RWPE2 (cell line): Measurements from ENCODE around the gene CLDND1.

Experiments
- ATAC-seq: fragments of 200-7000 bp; cut with Tn5 transposase; 3 replicates; pipeline ENCODE4 v1.9.1; 2021; ENCODE audit warnings: low read depth
- DNase-seq: peaks from one replicate; pipeline ENCODE4 v3.0.0-alpha.2; 2020; ENCODE audit warnings: low spot score
- H3K27ac ChIP-seq: fragments of 450-650 bp; 2 replicates; pipeline ENCODE4 v1.5.1; 2017; ENCODE audit warnings: mild to moderate bottlenecking; ENCODE audit not compliant: poor library complexity, severe bottlenecking
- H3K27me3 ChIP-seq: fragments of 250-450 bp; sonication (Bioruptor Pico); 2 replicates; pipeline ENCODE4 v1.5.1; 2021; ENCODE audit warnings: mild to moderate bottlenecking, moderate library complexity; ENCODE audit not compliant: insufficient read depth, poor library complexity, severe bottlenecking
- H3K36me3 ChIP-seq: fragments of 250-450 bp; sonication (Bioruptor Pico); 2 replicates; pipeline ENCODE4 v1.5.1; 2020; ENCODE audit warnings: low read depth, mild to moderate bottlenecking, moderate library complexity
- H3K4me1 ChIP-seq: fragments of 250-450 bp; sonication (Bioruptor Pico); 2 replicates; pipeline ENCODE4 v1.5.1; 2021; ENCODE audit warnings: mild to moderate bottlenecking, moderate library complexity; ENCODE audit not compliant: insufficient read depth, poor library complexity, severe bottlenecking
- H3K4me3 ChIP-seq: fragments of 250-450 bp; sonication (Bioruptor Pico); 2 replicates; pipeline ENCODE4 v1.5.1; 2021; ENCODE audit warnings: mild to moderate bottlenecking, moderate library complexity; ENCODE audit not compliant: severe bottlenecking
- H3K9me3 ChIP-seq: fragments of 250-450 bp; sonication (Bioruptor Pico); 2 replicates; pipeline ENCODE4 v1.5.1; 2021; ENCODE audit warnings: mild to moderate bottlenecking, moderate library complexity; ENCODE audit not compliant: severe bottlenecking
- CTCF ChIP-seq: fragments of 450-650 bp; IDR thresholded peaks from one replicate; pipeline ENCODE4 v1.5.1; 2017; ENCODE audit warnings: mild to moderate bottlenecking, moderate library complexity; ENCODE audit not compliant: poor library complexity, severe bottlenecking

The CLDND1 gene

GRCh38 chr3:98558100-98558827, 35.6 kb upstream of the CLDND1 start:
- no peak for TF ChIP-seq CTCF
- no peaks in the 10 kb centered on the region for H3K27me3 ChIP-seq
- ATAC-seq, result no peak
- H3K9me3 ChIP-seq, result no peaks in the 10 kb centered on the region
- no peak overlapping the region for H3K4me3 ChIP-seq
- H3K36me3 ChIP-seq, result no peaks in the 10 kb centered on the region
- DNase-seq, result no peak
- no peak overlapping the region for H3K27ac ChIP-seq
- H3K4me1 ChIP-seq, result peaks cover 7% of the 10 kb centered on the region

- Histone ChIP-seq H3K27ac (no peak overlapping the region), H3K36me3 (no peaks in the 10 kb centered on the region), H3K27me3 (no peaks in the 10 kb centered on the region), H3K9me3 (no peaks in the 10 kb centered on the region), H3K4me3 (no peak overlapping the region), H3K4me1 (peaks cover 4% of the 10 kb centered on the region)
- DNase-seq, result no peak
- ATAC-seq, result no peak
- TF ChIP-seq CTCF, result no peak
These were observed 34.8 kb upstream of the CLDND1 start for GRCh38 chr3:98557324-98558010.

DNA sequence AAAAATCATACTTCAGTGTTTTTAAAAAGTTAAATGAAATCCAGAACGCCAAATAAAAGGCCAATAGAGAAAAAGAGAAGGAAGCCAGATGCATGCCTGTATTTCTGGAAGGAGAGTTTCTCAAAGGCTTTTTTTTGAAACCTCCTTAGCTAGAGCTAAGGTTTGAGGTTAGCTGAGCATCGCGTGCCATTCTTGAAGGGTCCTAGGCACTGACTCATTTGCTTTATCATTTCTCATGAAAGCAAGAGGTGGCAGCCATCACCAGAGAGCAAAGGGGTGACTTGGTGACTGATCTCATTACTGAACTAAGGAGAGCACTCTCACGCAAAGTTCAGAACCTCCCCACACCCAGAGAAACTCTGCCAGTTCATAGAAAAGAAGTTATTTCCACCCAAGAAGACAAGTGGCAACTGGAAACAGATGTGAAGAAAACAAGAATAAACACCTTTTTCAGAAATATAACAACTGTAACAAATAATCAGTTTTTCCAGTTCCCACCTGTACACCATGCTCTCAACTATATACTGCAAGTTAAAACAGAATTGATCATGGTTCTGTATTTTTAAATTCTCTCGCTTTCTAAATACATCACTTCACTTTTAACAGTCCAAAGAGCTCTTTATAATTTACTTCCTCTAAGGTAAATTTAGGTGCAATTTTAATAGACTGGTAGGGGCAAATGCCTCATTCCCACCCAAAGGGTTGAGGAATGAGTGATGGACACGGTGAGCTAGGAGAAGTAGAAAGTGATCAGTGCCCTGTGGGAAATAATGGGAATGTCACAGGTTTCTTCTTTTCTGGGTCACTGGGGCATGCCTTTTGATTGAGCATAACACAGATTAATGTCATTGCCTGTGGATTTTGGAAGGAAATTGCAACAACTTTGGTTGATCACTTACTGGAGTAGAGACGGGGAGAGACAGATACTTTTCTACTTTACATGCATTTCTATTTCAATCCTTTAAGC, 33.7 kb upstream of the CLDND1 start:
- no peak for TF ChIP-seq CTCF

DNA sequence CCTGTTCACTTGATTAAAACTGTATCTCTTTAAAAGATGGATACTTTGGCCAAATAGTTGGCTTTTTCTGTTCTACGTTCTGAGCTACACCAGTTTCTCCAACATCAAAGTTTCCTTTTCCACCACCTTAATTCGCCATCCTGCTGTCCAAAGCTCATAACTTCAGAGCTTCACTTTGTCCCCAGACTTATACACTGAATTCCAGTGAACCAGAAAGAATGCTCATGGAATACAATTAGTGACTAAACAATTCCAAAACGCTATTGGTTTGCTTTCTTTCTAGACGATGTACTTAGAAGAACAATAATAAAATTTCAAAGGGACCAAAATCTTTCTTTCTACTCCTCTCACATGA, 32.3 kb upstream of the CLDND1 start:
- Histone ChIP-seq H3K9me3 (no peaks in the 10 kb centered on the region), H3K27ac (no peak overlapping the region), H3K27me3 (no peaks in the 10 kb centered on the region), H3K36me3 (no peaks in the 10 kb centered on the region), H3K4me3 (no peak overlapping the region), H3K4me1 (no peaks in the 10 kb centered on the region)
- TF ChIP-seq CTCF, result no peak
- DNase-seq (no peak), ATAC-seq (no peak)

More for the DNA sequence above, 33.7 kb upstream of the CLDND1 start:
- ATAC-seq (no peak), DNase-seq (no peak)
- H3K9me3 ChIP-seq, result no peaks in the 10 kb centered on the region
- no peaks in the 10 kb centered on the region for H3K36me3 ChIP-seq
- no peak overlapping the region for H3K4me3 ChIP-seq
- no peaks in the 10 kb centered on the region for H3K27me3 ChIP-seq
- H3K4me1 ChIP-seq, result no peaks in the 10 kb centered on the region
- no peak overlapping the region for H3K27ac ChIP-seq
